Erythroblast (primary cell): ENCODE measurements around the gene PLOD3.

Source experiments
- DNase-seq, 2 experiments: peaks; one replicate each; lab custom pipeline; 2025; lab: John Stamatoyannopoulos, UW
- GATA1 ChIP-seq: IDR thresholded peaks from 2 replicates; pipeline ENCODE4 v1.6.1; 2011; ENCODE audit warnings: low read depth, mild to moderate bottlenecking, control low read depth, low read length, moderate library complexity
- POLR2A ChIP-seq: IDR thresholded peaks from 2 replicates; pipeline ENCODE4 v1.6.1; 2011; ENCODE audit warnings: mild to moderate bottlenecking, low read length

Gene PLOD3

GRCh38 chr7:101233907-101234547 lies 16.6 kb upstream of the PLOD3 start:
- peak in 1 of 2 experiments; percentile 32 for DNase-seq
- TF ChIP-seq GATA1 (no peak), POLR2A (no peak)

- peak; percentile 31 to 52 for DNase-seq
- no peak for TF ChIP-seq POLR2A
- no peak for TF ChIP-seq GATA1
These were observed 14.9 kb upstream of the PLOD3 start for GRCh38 chr7:101232141-101232850.

- no peak for DNase-seq
- TF ChIP-seq GATA1 (no peak), POLR2A (no peak)
These were observed 14.3 kb upstream of the PLOD3 start for GRCh38 chr7:101231644-101232043.

GRCh38 chr7:101226721-101227120 lies 9.3 kb upstream of the PLOD3 start:
- no peak for TF ChIP-seq POLR2A
- no peak for TF ChIP-seq GATA1
- DNase-seq = no peak

GRCh38 chr7:101225650-101226049 lies 8.3 kb upstream of the PLOD3 start:
- TF ChIP-seq GATA1 (no peak), POLR2A (no peak)
- no peak for DNase-seq

DNA sequence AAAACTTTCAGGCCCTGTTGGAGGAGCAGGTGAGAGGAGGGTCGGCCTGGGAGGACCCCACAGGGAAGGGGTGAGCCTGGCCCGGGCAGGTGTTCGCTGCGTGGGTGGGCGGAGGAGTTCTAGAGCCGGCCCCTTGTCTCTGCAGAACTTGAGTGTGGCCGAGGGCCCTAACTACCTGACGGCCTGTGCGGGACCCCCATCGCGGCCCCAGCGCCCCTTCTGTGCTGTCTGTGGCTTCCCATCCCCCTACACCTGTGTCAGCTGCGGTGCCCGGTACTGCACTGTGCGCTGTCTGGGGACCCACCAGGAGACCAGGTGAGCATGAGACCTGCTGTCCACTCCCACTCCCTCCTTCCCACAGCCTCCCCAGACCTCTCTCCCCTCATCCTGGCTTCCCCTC lies 6.1 kb upstream of the PLOD3 start:
- DNase-seq = no peak
- no peak for TF ChIP-seq POLR2A
- TF ChIP-seq GATA1 = no peak

DNA sequence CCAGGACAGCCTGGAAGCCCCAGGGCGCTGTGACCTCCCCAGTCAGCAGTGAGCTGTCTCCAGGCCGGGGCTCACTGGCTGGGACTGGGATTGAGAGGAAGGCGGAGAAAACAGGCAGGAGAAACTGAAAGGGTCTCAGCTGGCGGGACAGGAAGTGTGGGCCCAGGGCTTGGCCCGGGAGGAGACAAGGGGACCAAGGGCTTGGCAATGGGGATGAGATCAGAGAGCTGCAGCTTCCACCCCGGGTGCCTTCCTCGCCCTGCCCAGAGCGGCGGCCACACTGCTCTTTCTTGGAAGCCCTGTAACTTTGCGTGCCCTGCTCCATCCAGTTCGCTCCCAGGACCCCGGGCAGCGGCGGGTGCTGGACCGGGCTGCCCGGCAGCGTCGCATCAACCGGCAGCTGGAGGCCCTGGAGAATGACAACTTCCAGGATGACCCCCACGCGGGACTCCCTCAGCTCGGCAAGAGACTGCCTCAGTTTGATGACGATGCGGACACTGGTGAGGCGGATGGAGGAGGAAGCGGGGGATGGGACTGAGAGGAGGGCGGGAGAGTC lies 5.0 kb upstream of the PLOD3 start:
- TF ChIP-seq POLR2A = no peak
- no peak for TF ChIP-seq GATA1
- DNase-seq = no peak

- DNase-seq = peak in 1 of 2 experiments; percentile 65
- no peak for TF ChIP-seq GATA1
- no peak for TF ChIP-seq POLR2A
These were observed 2.9 kb upstream of the PLOD3 start for GRCh38 chr7:101220295-101220694.

GRCh38 chr7:101218236-101219125 lies 1.1 kb upstream of the PLOD3 start:
- TF ChIP-seq POLR2A (peak; percentile 6), GATA1 (no peak)

GRCh38 chr7:101216860-101217387 lies 457 bp downstream of the PLOD3 start:
- TF ChIP-seq GATA1 = no peak
- no peak for TF ChIP-seq POLR2A
- peak; percentile 42 to 61 for DNase-seq

More at GRCh38 chr7:101218236-101219125, 1.1 kb upstream of the PLOD3 start:
- DNase-seq = no peak

DNA sequence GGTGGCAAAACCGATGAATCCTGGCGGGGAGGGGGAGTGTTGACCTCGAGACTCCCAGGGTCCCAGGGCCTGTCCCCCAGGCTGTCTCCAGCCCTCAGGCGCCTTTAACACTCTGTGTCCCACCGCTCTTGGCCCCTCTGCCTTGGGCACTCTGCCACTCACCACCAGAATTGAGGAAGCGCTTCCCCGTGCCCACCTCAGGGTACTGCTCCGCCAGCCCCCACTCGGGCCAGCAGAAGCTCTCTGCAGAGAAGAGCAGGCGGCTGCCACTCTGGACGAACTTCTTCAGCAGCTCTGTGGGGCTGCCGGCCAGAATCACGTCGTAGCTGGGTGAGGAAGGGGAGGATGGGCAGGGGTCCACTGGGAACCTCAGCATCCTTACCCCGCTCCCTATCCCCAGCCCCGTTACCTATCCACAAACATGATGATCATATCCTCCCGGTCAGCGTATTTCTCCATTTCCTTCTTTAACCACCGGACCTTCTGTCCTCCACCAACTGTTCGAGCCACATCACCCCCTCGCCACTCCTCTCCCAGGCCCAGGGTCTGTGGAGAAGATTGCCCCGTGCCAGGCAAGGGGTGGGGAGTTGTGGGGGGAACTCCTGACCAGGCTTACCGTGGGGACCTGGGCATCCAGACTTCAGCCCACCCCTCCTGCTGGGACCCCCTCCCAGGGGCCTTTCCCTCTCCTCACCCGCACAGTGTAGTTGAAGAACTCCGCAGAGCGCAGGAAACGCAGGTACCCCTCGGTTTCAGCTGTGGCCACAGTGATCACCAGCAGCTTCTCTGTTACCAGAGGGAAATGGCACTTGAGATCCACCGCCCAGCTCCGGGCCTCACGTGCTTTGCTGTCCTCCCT lies 1.2 kb downstream of the PLOD3 start:
- TF ChIP-seq POLR2A = no peak
- no peak for DNase-seq

GRCh38 chr7:101212014-101212413 lies 5.4 kb downstream of the PLOD3 start:
- DNase-seq = no peak
- TF ChIP-seq GATA1 (no peak), POLR2A (no peak)

GRCh38 chr7:101211501-101211900 lies 5.9 kb downstream of the PLOD3 start:
- DNase-seq = no peak
- TF ChIP-seq GATA1 (no peak), POLR2A (no peak)
